Measurements from ENCODE around the gene EXD3. TPM values are rescaled to one million over a fixed set of nuclear protein-coding genes. Genes with fewer than 3 reads are reported as not detected.
A peak's percentile ranks its signal among the peaks of the same experiment; 100 is the strongest.
"Not testable (repeated sequence)": the region's sequence is repeated elsewhere in the genome, so short reads cannot be mapped to it uniquely, and the experiment has no call there.

EXD3 gene
- polyA plus RNA-seq, 6 donors from 2014 or later: 2.3 to 7.5 (median 4.5) TPM; not detected in 1

DNA sequence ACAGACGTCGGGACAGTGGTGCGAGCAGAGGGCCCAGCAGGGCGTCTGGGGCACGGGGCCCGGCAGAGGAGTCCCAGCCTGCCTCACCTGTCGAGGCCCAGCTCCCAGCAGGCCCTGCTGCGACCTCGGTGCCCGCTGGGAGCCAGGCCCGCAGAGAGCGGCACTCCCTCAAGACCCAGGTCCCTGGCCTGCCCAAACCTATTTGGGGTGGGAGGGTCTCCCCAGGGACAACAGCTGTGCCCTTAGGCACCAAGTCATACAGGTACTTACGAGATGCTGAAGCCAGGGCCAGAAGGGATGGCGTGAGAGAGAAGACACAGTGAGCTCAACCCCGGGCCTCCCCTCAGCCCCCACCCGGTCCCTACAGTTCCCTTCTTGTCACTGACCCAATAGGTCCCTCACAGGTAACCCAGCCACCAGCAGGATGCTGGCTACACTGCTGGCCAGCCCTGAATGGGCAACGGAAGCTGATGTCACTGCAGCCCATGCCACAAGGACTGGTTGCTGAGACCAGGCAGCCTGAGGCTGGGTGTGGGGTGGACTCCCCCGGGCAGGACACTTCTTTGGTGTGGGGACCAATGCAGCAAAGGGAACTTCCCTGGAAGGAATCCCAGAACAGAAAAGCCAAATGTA is 32.5 kb upstream of the EXD3 start:
- peaks cover 23 to 27% (median 26%) of the 10 kb centered on the region in 3 donors for H3K4me1 Mint-ChIP-seq
- H3K4me3 Mint-ChIP-seq: peak overlapping the region in 7 of 8 donors; percentile 39 to 85 (median 69)
- no peaks in the 10 kb centered on the region for H3K36me3 Mint-ChIP-seq
- no peak for DNase-seq
- ATAC-seq (ENCODE audit: low read depth in 2 of 2): no peak
- H3K9me3 Mint-ChIP-seq: peaks cover 0 to 1% (median 0%) of the 10 kb centered on the region in 7 donors
- H3K27me3 Mint-ChIP-seq: no peaks in the 10 kb centered on the region
- peak overlapping the region in 2 of 6 donors; percentile 42 to 78 for H3K27ac Mint-ChIP-seq

DNA sequence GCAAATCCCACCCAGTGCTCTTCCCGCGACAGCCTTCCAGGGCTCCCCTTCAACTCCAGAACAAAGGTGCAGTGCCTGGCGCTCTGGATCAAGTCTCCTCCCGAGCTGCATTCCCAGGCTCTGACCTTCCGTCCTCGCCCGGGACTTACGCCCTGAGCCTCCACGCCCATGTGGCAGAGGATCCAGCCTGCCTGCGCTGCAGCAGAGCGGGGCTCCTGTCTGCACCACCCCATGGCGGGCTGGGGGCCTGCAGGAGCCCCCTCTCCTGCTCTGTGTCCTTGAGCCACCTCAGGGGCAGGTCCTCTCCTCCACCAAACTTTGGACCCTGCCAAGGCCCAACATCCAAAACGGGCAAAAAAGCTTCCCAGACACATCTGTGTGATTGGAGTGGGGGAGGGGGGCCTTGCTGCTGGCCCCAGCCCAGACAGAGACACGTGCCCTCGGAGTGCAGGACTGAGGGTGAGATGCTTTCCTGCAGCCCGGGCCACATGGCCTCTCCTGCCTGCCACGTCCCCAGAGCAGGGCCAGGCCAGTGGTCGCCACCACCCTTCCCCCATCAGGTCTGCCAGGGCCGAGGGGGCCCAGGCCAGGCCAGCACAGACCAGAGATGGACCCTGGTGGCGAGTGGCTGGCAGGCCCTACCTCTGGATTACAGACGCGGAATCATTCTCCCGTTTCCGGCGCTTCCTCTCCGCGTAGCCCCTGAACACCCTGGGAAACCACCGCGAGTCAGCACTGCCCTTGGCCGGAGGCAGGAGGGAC is 31.8 kb upstream of the EXD3 start:
- Mint-ChIP-seq H3K4me3 (peak overlapping the region; percentile 76 to 89 (median 80)), H3K27me3 (no peaks in the 10 kb centered on the region), H3K9me3 (peaks cover 0 to 1% (median 0%) of the 10 kb centered on the region in 7 donors), H3K27ac (peak overlapping the region in 5 of 6 donors; percentile 53 to 94 (median 69)), H3K36me3 (no peaks in the 10 kb centered on the region), H3K4me1 (peaks cover 20 to 26% (median 26%) of the 10 kb centered on the region in 3 donors)
- DNase-seq: no peak
- no peak for ATAC-seq (ENCODE audit: low read depth in 2 of 2)

- Mint-ChIP-seq H3K27ac (peak overlapping the region; percentile 43 to 94 (median 64)), H3K4me1 (peaks cover 17 to 26% (median 22%) of the 10 kb centered on the region in 3 donors), H3K36me3 (no peaks in the 10 kb centered on the region), H3K27me3 (no peaks in the 10 kb centered on the region), H3K4me3 (peak overlapping the region; percentile 76 to 89 (median 80)), H3K9me3 (peaks cover 0 to 1% (median 0%) of the 10 kb centered on the region in 7 donors)
- ATAC-seq (ENCODE audit: low read depth in 2 of 2) (peak; percentile 43 to 44), DNase-seq (peak; percentile 63)
Measured at GRCh38 chr9:137454145-137454596, 31.2 kb upstream of the EXD3 start.

GRCh38 chr9:137453643-137454081 is 30.7 kb upstream of the EXD3 start:
- Mint-ChIP-seq H3K27me3 (no peaks in the 10 kb centered on the region), H3K4me3 (peak overlapping the region; percentile 60 to 93 (median 75)), H3K27ac (peak overlapping the region in 5 of 6 donors; percentile 24 to 88 (median 83)), H3K9me3 (peaks cover 0 to 1% (median 0%) of the 10 kb centered on the region in 7 donors), H3K36me3 (no peaks in the 10 kb centered on the region), H3K4me1 (peaks cover 17 to 26% (median 22%) of the 10 kb centered on the region in 3 donors)
- DNase-seq (peak; percentile 64), ATAC-seq (ENCODE audit: low read depth in 2 of 2) (peak; percentile 81 to 84)

DNA sequence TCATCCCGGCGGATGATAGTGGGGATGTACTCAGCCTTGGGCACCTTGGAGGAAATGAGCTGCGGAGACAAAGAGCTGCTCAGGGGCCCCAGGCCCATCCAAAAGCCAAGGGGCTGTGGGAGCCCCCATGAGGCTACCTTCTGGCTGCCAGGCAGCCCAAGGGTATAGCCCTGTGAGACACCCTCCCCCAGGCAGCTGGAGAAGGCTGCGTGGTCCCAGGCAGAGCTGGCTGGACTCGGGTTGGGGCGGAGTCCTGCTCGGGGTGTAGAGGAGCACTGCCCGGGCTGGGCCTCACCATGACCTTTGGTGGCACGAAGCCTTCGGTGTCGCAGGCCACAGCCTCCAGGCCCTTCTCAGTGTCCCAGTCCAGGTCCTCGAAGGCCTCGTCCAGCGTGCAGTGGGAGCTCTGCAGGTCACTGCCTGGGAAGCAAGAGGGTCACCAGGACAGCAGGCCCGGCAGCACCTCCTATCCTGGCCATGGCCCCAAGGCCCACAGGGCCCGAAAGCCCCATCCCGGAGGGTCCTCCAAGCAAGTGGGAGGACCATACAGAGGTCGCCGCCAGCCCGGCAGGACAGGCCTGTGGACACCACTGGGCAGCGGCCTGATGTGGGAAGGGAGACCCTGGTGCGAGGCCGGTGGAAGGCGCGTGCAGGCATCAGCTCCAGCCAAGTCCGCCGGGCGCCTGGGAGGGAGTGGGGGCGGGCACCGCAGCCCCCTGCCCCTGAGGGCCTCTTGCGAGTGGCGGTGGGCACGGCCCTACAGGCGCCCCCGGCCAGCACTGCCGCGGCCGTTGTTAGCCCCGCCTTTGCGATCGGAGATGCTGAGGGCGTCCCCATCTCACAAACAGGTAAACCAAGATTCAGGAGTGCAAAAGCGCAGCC is 30.0 kb upstream of the EXD3 start:
- H3K4me1 Mint-ChIP-seq: peaks cover 17 to 26% (median 22%) of the 10 kb centered on the region in 3 donors
- no peak for ATAC-seq (ENCODE audit: low read depth in 2 of 2)
- peak overlapping the region in 4 of 8 donors; percentile 3 to 89 (median 73) for H3K4me3 Mint-ChIP-seq
- H3K27ac Mint-ChIP-seq: peak overlapping the region in 2 of 6 donors; percentile 69 to 84
- H3K9me3 Mint-ChIP-seq: peaks cover 0 to 1% (median 0%) of the 10 kb centered on the region in 7 donors
- no peak for DNase-seq
- no peaks in the 10 kb centered on the region for H3K36me3 Mint-ChIP-seq
- no peaks in the 10 kb centered on the region for H3K27me3 Mint-ChIP-seq

DNA sequence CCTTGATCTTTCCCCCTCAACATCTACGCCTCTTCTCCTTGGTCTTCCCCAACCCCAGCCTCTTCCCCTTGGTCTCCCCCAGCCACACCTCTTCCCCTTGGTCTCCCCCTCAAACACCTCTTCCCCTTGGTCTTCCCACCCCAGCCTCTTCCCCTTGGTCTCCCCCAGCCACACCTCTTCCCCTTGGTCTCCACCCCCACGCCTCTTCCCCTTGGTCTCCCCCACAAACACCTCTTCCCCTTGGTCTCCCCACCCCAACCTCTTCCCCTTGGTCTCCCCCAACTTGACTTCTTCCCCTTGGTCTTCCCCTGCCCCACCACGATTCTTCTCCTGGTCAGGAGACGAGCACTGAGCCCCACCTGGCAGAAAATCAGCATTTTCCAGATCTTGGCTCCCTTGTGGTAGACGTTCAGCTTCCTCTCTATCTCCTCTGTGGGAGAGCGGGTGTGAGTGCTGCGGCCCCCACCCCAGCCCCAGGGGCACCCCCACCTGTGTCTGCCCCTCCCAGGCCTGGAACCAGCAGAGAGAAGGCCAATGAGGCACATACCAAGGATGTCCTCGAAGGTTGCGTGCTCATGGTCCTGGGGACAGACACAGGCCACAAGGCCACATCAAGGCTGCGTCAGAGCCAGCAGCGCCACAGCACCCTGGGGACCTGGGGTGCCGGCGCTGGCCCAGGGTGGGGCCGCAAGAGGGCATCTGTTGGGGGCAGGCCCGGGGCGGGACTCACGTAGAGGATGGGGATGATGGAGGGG is 29.2 kb upstream of the EXD3 start:
- H3K27me3 Mint-ChIP-seq: no peaks in the 10 kb centered on the region
- ATAC-seq (ENCODE audit: low read depth in 2 of 2) (no peak), DNase-seq (no peak)
- no peaks in the 10 kb centered on the region for H3K36me3 Mint-ChIP-seq
- H3K27ac Mint-ChIP-seq: peak overlapping the region in 2 of 6 donors; percentile 33 to 74
- peaks cover 0 to 1% (median 0%) of the 10 kb centered on the region in 7 donors for H3K9me3 Mint-ChIP-seq
- peaks cover 17 to 26% (median 24%) of the 10 kb centered on the region in 3 donors for H3K4me1 Mint-ChIP-seq
- H3K4me3 Mint-ChIP-seq: peak overlapping the region in 3 of 8 donors; percentile 21 to 85 (median 35)

DNA sequence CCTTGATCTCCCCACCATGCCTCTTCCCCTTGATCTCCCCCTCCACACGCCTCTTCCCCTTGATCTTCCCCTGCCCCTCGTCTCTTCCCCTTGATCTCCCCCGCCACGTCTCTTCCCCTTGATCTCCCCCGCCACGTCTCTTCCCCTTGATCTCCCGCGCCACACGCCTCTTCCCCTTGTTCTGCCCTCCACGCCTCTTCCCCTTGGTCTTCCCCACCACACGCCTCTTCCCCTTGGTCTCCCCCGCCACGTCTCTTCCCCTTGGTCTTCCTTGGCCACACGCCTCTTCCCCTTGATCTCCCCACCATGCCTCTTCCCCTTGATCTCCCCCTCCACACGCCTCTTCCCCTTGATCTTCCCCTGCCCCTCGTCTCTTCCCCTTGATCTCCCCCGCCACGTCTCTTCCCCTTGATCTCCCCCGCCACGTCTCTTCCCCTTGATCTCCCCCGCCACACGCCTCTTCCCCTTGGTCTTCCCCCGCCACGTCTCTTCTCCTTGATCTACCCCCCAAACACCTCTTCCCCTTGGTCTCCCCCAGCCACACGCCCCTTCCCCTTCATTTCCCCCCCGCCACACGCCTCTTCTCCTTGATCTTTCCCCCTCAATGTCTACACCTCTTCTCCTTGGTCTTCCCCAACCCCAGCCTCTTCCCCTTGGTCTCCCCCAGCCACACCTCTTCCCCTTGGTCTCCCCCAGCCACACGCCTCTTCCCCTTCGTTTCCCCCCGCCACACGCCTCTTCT is 28.5 kb upstream of the EXD3 start:
- H3K9me3 Mint-ChIP-seq; H3K36me3 Mint-ChIP-seq; DNase-seq; ATAC-seq (ENCODE audit: low read depth in 2 of 2); H3K27me3 Mint-ChIP-seq: not testable (repeated sequence)
- Mint-ChIP-seq H3K4me3 (peak overlapping the region in 1 of 8 donors; percentile 63), H3K27ac (peak overlapping the region in 1 of 6 donors; percentile 59), H3K4me1 (peaks cover 17 to 30% (median 26%) of the 10 kb centered on the region in 3 donors)

DNA sequence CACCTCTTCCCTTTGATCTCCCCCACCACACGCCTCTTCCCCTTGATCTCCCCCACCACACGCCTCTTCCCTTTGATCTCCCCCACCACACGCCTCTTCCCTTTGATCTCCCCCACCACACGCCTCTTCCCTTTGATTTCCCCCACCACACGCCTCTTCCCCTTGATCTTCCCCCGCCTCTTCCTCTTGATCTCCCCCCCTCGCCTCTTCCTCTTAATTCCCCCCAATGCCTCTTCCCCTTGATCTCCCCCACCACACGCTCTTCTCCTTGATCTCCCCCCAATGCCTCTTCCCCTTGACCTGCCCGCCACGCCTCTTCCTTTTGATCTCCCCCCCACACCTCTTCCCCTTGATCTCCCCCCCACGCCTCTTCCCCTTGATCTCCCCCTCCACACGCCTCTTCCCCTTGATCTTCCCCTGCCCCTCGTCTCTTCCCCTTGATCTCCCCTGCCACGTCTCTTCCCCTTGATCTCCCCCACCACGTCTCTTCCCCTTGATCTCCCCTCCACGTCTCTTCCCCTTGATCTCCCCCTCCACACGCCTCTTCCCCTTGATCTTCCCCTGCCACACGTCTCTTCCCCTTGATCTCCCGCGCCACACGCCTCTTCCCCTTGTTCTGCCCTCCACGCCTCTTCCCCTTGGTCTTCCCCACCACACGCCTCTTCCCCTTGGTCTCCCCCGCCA is 27.7 kb upstream of the EXD3 start:
- H3K9me3 Mint-ChIP-seq; H3K36me3 Mint-ChIP-seq; ATAC-seq (ENCODE audit: low read depth in 2 of 2); DNase-seq; H3K27me3 Mint-ChIP-seq: not testable (repeated sequence)
- peak overlapping the region in 2 of 6 donors; percentile 27 to 41 for H3K27ac Mint-ChIP-seq
- H3K4me1 Mint-ChIP-seq: peaks cover 12 to 27% (median 26%) of the 10 kb centered on the region in 3 donors
- peak overlapping the region in 2 of 8 donors; percentile 47 to 50 for H3K4me3 Mint-ChIP-seq

GRCh38 chr9:137449931-137450538 is 27.1 kb upstream of the EXD3 start:
- DNase-seq (no peak), ATAC-seq (ENCODE audit: low read depth in 2 of 2) (no peak)
- no peak overlapping the region for H3K4me3 Mint-ChIP-seq
- H3K27me3 Mint-ChIP-seq: peaks cover 0 to 5% (median 0%) of the 10 kb centered on the region in 3 donors
- peaks cover 0 to 1% (median 0%) of the 10 kb centered on the region in 7 donors for H3K9me3 Mint-ChIP-seq
- H3K27ac Mint-ChIP-seq: peak overlapping the region in 2 of 6 donors; percentile 26 to 79
- peaks cover 16 to 32% (median 32%) of the 10 kb centered on the region in 3 donors for H3K4me1 Mint-ChIP-seq
- no peaks in the 10 kb centered on the region for H3K36me3 Mint-ChIP-seq

GRCh38 chr9:137449081-137449844 is 26.3 kb upstream of the EXD3 start:
- DNase-seq: no peak

More at GRCh38 chr9:137449081-137449844, 26.3 kb upstream of the EXD3 start:
- ATAC-seq (ENCODE audit: low read depth in 2 of 2): no peak
- Mint-ChIP-seq H3K27ac (peak overlapping the region in 2 of 6 donors; percentile 26 to 62), H3K4me1 (peaks cover 8 to 29% (median 24%) of the 10 kb centered on the region in 3 donors), H3K9me3 (peaks cover 0 to 1% (median 0%) of the 10 kb centered on the region in 7 donors), H3K36me3 (no peaks in the 10 kb centered on the region), H3K4me3 (peak overlapping the region in 2 of 8 donors; percentile 38 to 78), H3K27me3 (peaks cover 0 to 8% (median 0%) of the 10 kb centered on the region in 3 donors)
